ENCODE data around the gene HIPK3.

Gene HIPK3

DNA sequence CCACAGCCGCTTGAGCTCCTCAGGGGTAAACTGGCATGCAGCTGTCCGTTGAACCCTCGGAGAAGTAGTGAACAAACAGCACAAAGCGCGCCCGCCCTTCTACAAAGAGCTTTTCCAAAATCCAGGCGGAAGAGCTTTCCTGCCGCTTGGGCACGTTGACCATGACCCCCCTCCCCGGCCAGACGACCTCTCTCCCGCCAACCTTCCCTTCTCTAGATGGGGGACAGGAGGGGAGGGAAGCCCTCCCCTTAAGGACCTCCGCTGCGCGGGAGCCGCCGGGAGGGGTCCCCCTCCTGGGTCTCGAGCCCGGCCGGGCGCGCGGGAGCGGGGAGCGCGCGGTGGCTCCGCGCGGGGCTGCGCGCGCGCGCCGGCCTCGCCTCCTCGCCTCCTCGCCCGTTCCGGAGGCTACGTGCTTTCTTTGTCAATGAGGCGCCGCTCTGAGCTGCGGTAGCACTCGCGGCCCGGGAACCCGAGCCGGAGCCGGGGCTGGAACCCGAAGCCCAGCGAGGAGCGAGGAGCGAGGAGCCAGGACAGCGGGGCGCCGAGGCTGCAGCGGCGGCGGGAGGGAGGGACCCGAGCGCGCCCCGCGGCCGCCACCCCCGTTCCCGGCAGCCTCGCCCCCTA lies 118.6 kb downstream of the HIPK3 start, which contains the start of gene KIAA1549L:
Gene KIAA1549L (plus strand): TSS at position 421 of the 624 bp plus-strand sequence.
- in situ Hi-C loops (cut with HindIII; ENCODE audit: low sequenced_read_pairs), result no loop called here
- DNase-seq (ENCODE audit: low read depth, low spot score), result peak; percentile 35
- TF ChIP-seq, protein P1, sequence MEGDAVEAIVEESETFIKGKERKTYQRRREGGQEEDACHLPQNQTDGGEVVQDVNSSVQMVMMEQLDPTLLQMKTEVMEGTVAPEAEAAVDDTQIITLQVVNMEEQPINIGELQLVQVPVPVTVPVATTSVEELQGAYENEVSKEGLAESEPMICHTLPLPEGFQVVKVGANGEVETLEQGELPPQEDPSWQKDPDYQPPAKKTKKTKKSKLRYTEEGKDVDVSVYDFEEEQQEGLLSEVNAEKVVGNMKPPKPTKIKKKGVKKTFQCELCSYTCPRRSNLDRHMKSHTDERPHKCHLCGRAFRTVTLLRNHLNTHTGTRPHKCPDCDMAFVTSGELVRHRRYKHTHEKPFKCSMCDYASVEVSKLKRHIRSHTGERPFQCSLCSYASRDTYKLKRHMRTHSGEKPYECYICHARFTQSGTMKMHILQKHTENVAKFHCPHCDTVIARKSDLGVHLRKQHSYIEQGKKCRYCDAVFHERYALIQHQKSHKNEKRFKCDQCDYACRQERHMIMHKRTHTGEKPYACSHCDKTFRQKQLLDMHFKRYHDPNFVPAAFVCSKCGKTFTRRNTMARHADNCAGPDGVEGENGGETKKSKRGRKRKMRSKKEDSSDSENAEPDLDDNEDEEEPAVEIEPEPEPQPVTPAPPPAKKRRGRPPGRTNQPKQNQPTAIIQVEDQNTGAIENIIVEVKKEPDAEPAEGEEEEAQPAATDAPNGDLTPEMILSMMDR (IDR thresholded peaks at IDR 0.05; ENCODE audit: low read depth, low read length), result no peak
- H3K4me3 ChIP-seq (ENCODE audit: low read depth, low read length), result peak within 1 kb of the TSS; percentile 64

- TF ChIP-seq, protein P1 (IDR thresholded peaks at IDR 0.05; ENCODE audit: low read depth, low read length), result no peak
- in situ Hi-C loops (cut with HindIII; ENCODE audit: low sequenced_read_pairs), result no loop called here
- peak overlapping the region; percentile 64 for H3K4me3 ChIP-seq (ENCODE audit: low read depth, low read length)
- peak; percentile 25 for DNase-seq (ENCODE audit: low read depth, low spot score)
These were observed 119.4 kb downstream of the HIPK3 start for GRCh38 chr11:33376331-33377310.

DNA sequence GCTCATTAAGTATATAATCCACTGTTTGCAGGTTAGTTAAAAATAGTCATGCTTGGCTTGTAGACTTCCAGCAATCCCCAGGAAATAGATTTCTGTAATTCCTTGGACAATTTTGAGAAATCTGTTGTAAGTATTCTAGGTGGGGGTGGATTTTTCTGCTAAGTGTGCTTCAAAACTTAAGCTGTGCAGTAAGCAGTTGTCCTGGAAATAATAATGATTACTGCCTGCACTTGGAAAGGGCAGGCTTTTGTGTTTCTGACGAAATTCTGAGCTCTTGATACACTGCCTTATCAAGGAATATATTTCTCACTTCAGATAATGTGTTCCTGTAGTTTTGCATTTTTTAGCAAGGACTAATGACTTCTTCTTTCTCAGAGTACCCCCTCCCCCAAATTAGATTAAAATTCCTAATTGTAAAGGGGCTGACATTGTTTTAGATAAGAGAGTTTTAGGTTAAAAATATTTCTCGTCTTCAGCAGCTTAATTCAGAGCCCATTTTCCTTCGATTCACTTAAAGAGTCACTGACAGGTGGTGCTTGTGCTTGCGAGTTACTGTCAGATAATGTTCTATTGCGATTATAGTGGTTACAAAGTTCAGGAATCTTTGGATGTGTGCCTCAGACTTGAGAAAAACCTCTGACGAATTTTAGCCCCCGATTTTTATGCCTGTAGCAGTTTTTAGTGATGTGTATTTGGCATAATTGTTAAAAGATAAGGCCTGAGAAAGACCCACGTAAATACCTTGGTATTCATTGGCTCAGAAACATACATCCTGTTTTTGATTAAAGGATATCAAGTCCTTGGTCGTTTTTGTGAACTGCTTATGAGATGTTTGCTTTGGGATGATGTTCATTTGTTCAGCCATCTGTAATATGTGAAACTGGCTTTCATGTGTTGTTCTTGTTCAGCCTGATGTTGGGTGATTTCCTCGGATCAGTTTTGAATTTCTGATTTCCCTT lies 120.5 kb downstream of the HIPK3 start:
- TF ChIP-seq, protein P1 (IDR thresholded peaks at IDR 0.05; ENCODE audit: low read depth, low read length), result no peak
- peak overlapping the region; percentile 64 for H3K4me3 ChIP-seq (ENCODE audit: low read depth, low read length)
- DNase-seq (ENCODE audit: low read depth, low spot score), result peak; percentile 30
- in situ Hi-C loops (cut with HindIII; ENCODE audit: low sequenced_read_pairs), result no loop called here

DNA sequence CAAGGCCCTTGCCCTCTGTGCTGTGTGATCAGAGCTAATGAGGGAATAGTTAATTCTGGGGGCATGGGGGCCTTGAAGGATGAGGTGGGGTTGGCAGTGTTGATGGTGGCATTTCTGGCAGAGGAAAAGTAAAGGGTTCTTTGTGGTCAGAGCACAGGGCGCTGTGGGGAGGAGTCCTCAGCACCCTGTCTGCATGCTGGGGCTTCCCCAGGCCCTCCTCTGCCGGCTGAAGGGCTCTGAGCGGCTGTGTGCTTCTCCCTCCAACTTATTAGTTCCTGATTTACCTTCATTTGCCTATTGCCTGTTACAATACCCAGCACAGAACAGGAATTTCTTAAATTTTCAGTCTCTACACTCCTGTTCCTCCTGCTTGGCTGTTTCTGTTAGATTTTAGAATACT lies 122.8 kb downstream of the HIPK3 start:
- TF ChIP-seq, protein P1 (IDR thresholded peaks at IDR 0.05; ENCODE audit: low read depth, low read length), result no peak
- no peak for DNase-seq (ENCODE audit: low read depth, low spot score)
- no peak overlapping the region for H3K4me3 ChIP-seq (ENCODE audit: low read depth, low read length)
- in situ Hi-C loops (cut with HindIII; ENCODE audit: low sequenced_read_pairs), result no loop called here

GRCh38 chr11:33383075-33383919 lies 126.1 kb downstream of the HIPK3 start:
- TF ChIP-seq, protein P1 (IDR thresholded peaks at IDR 0.05; ENCODE audit: low read depth, low read length), result no peak
- in situ Hi-C loops (cut with HindIII; ENCODE audit: low sequenced_read_pairs), result no loop called here
- DNase-seq (ENCODE audit: low read depth, low spot score), result peak; percentile 69
- H3K4me3 ChIP-seq (ENCODE audit: low read depth, low read length), result no peak overlapping the region

All from astrocyte of the spinal cord (primary cell).